ENCODE results near the gene TOB2.

The TOB2 gene

DNA sequence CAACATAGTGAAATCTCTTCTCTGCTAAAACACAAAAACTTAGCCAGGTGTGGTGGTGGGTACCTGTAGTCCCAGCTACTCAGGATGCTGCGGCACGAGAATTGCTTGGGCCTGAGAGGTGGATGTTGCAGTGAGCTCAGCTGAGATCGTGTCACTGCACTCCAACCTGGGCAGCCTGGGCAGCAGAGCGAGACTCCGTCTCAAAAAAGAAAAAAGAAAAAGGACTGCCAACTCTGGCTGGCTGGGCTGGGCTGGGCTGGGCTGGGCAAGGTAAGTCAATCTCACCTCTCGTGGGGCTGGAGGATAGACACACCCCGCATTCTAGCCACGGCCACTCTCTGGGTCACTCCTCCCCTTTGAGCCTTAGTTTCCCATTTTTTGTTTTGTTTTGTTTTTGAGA, 37.9 kb downstream of the TOB2 start:
- Histone ChIP-seq H3K27me3 (replicated peaks; ENCODE audit: insufficient read depth, low read length) (no peaks in the 10 kb centered on the region), H3K4me3 (ENCODE audit: low read length) (no peak overlapping the region), H3K36me3 (replicated peaks; ENCODE audit: insufficient read depth, low read length) (no peaks in the 10 kb centered on the region), H3K9me3 (replicated peaks; ENCODE audit: insufficient read depth, low read length) (no peaks in the 10 kb centered on the region), H3K27ac (ENCODE audit: low read length) (no peak overlapping the region), H3K9ac (ENCODE audit: low read length) (no peak overlapping the region), H2AFZ (ENCODE audit: low read length) (no peak overlapping the region), H3K4me2 (ENCODE audit: low read depth, low read length) (no peak overlapping the region), H4K20me1 (ENCODE audit: insufficient read depth, low read length) (no peaks in the 10 kb centered on the region), H3K9me2 (replicated peaks; ENCODE audit: insufficient read depth, low read length) (no peaks in the 10 kb centered on the region), H3K4me1 (ENCODE audit: low read length) (peaks cover 5% of the 10 kb centered on the region), H3K79me2 (ENCODE audit: low read length) (peaks cover 6% of the 10 kb centered on the region), H3F3A (ENCODE audit: insufficient read depth, low read length) (peaks cover 17% of the 10 kb centered on the region)
- DNase-seq, result no peak
- TF ChIP-seq EZH2 (optimal IDR thresholded peaks at IDR 0.05; ENCODE audit: low read depth, low read length) (no peak), CTCF (IDR thresholded peaks at IDR 0.05; ENCODE audit: low read length) (no peak), EZH2phosphoT487 (IDR thresholded peaks at IDR 0.05; ENCODE audit: low read length) (no peak)

DNA sequence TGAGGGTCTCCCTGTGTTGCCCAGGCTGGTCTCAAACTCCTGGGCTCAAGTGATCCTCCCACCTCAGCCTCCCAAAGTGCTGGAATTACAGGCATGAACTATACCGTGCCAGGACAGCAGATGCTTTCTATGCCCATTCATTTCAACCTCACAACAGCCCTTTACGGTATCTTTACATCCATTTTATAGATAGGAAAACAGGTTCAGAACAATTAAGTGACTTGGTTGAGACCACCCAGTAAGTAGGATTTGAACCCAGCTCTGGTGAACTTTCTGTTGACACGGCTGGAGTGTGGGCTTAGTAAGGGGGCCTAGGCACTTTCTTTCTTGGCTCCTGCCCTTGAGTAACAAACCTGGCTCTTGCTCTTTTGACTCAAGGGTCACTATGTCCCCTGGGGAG, 39.2 kb downstream of the TOB2 start:
- no peak for DNase-seq
- H3K27ac ChIP-seq (ENCODE audit: low read length), result no peak overlapping the region
- no peak for TF ChIP-seq EZH2phosphoT487 (IDR thresholded peaks at IDR 0.05; ENCODE audit: low read length)
- TF ChIP-seq EZH2 (optimal IDR thresholded peaks at IDR 0.05; ENCODE audit: low read depth, low read length), result no peak
- no peak for TF ChIP-seq CTCF (IDR thresholded peaks at IDR 0.05; ENCODE audit: low read length)
- peaks cover 4% of the 10 kb centered on the region for H3K4me1 ChIP-seq (ENCODE audit: low read length)
- no peaks in the 10 kb centered on the region for H3K9me2 ChIP-seq (replicated peaks; ENCODE audit: insufficient read depth, low read length)
- no peaks in the 10 kb centered on the region for H3K27me3 ChIP-seq (replicated peaks; ENCODE audit: insufficient read depth, low read length)
- H3K4me3 ChIP-seq (ENCODE audit: low read length), result no peak overlapping the region
- H3K9me3 ChIP-seq (replicated peaks; ENCODE audit: insufficient read depth, low read length), result no peaks in the 10 kb centered on the region
- H3K4me2 ChIP-seq (ENCODE audit: low read depth, low read length), result no peak overlapping the region
- peaks cover 1% of the 10 kb centered on the region for H3K79me2 ChIP-seq (ENCODE audit: low read length)
- H2AFZ ChIP-seq (ENCODE audit: low read length), result no peak overlapping the region
- H3K9ac ChIP-seq (ENCODE audit: low read length), result no peak overlapping the region
- no peaks in the 10 kb centered on the region for H3K36me3 ChIP-seq (replicated peaks; ENCODE audit: insufficient read depth, low read length)
- no peaks in the 10 kb centered on the region for H4K20me1 ChIP-seq (ENCODE audit: insufficient read depth, low read length)
- peaks cover 5% of the 10 kb centered on the region; the same call in 1 of the 2 replicates for H3F3A ChIP-seq (ENCODE audit: insufficient read depth, low read length)

DNA sequence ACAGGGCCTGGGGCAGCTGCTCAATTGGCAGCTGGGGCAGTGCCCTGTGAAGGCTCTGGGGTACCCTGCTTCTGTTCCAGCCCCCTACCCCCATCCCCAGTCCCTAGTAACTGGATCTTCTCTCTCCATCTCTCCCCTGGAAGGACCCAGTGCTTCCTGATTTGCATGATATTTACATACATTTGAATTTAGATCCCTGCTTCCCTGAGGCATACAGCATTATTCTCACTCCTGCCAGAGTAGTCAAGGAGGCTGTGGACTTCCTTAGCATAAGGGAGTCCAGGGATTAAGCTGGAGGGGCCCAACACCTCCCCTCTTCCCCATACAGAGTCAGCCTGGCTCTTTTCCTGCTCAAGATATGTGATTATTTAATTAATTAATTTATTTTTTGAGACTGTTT, 40.2 kb downstream of the TOB2 start:
- Histone ChIP-seq H3K27me3 (replicated peaks; ENCODE audit: insufficient read depth, low read length) (no peaks in the 10 kb centered on the region), H3F3A (ENCODE audit: insufficient read depth, low read length) (0 out of 2 replicates have a peak, but pooled peaks cover 3% of the 10 kb centered on the region), H2AFZ (ENCODE audit: low read length) (no peak overlapping the region), H3K4me3 (ENCODE audit: low read length) (no peak overlapping the region), H3K36me3 (replicated peaks; ENCODE audit: insufficient read depth, low read length) (no peaks in the 10 kb centered on the region), H3K9me3 (replicated peaks; ENCODE audit: insufficient read depth, low read length) (no peaks in the 10 kb centered on the region), H3K9me2 (replicated peaks; ENCODE audit: insufficient read depth, low read length) (no peaks in the 10 kb centered on the region), H3K79me2 (ENCODE audit: low read length) (no peaks in the 10 kb centered on the region), H3K4me2 (ENCODE audit: low read depth, low read length) (no peak overlapping the region), H3K9ac (ENCODE audit: low read length) (no peak overlapping the region), H3K27ac (ENCODE audit: low read length) (no peak overlapping the region), H3K4me1 (ENCODE audit: low read length) (0 out of 2 replicates have a peak, but pooled peaks cover 2% of the 10 kb centered on the region), H4K20me1 (ENCODE audit: insufficient read depth, low read length) (no peaks in the 10 kb centered on the region)
- TF ChIP-seq EZH2 (optimal IDR thresholded peaks at IDR 0.05; ENCODE audit: low read depth, low read length), result no peak
- no peak for TF ChIP-seq CTCF (IDR thresholded peaks at IDR 0.05; ENCODE audit: low read length)
- no peak for TF ChIP-seq EZH2phosphoT487 (IDR thresholded peaks at IDR 0.05; ENCODE audit: low read length)
- no peak for DNase-seq
